ENCODE results near the gene NTRK1. TPM values are rescaled to one million over a fixed set of nuclear protein-coding genes. Genes with fewer than 3 reads are reported as not detected.
A peak's percentile ranks its signal among the peaks of the same experiment; 100 is the strongest.
"Not testable (repeated sequence)": the region's sequence is repeated elsewhere in the genome, so short reads cannot be mapped to it uniquely, and the experiment has no call there.

NTRK1 gene
- total RNA-seq, 4 donors from 2014 or later = 0.11 to 1.2 (median 0.63) TPM

GRCh38 chr1:156925154-156926010, 64.7 kb downstream of the NTRK1 start:
- Histone ChIP-seq H3K27ac (no peak overlapping the region), H3K4me1 (peaks cover 19 to 31% of the 10 kb centered on the region in 2 donors), H3K27me3 (peaks cover 16% of the 10 kb centered on the region), H3K4me3 (replicated peaks in 1 of 3) (no peak overlapping the region), H3K9me3 (no peaks in the 10 kb centered on the region), H3K36me3 (no peaks in the 10 kb centered on the region)
- 88 to 95% methylated on average over 5 of the region's 5 CpGs for WGBS, 2 donors
- TF ChIP-seq CTCF (IDR thresholded peaks at IDR 0.05) (no peak), POLR2A (IDR thresholded peaks at IDR 0.05) (no peak)
- DNase-seq = no peak
- intact Hi-C loops (cut with DNase I) = loop anchor here (2.0 to 10.0 kb wide), 3 partner anchors 35 to 149 kb away; no protein-coding TSS in a partner anchor

- DNase-seq = peak; percentile 94
- no peaks in the 10 kb centered on the region for H3K9me3 ChIP-seq
- TF ChIP-seq CTCF (IDR thresholded peaks at IDR 0.05) = no peak
- no peak for TF ChIP-seq POLR2A (IDR thresholded peaks at IDR 0.05)
- 19 to 20% methylated on average over 3 of the region's 3 CpGs for WGBS, 2 donors
- H3K36me3 ChIP-seq = no peaks in the 10 kb centered on the region
- intact Hi-C loops (cut with DNase I) = loop anchor here (5.0 to 10.0 kb wide), 2 partner anchors 89 to 149 kb away; no protein-coding TSS in a partner anchor
- H3K27ac ChIP-seq = no peak overlapping the region
- H3K27me3 ChIP-seq = peaks cover 16% of the 10 kb centered on the region
- H3K4me1 ChIP-seq = peaks cover 16 to 27% of the 10 kb centered on the region in 2 donors
- H3K4me3 ChIP-seq (replicated peaks in 1 of 3) = no peak overlapping the region
These were observed 65.5 kb downstream of the NTRK1 start for GRCh38 chr1:156926175-156926574.

GRCh38 chr1:156926695-156927094, 66.0 kb downstream of the NTRK1 start:
- 68 to 70% methylated on average over 6 of the region's 6 CpGs for WGBS, 2 donors
- H3K4me3 ChIP-seq (replicated peaks in 1 of 3); H3K36me3 ChIP-seq; DNase-seq; H3K27ac ChIP-seq; H3K9me3 ChIP-seq: not testable (repeated sequence)
- H3K27me3 ChIP-seq = peaks cover 16% of the 10 kb centered on the region
- H3K4me1 ChIP-seq = peaks cover 16 to 27% of the 10 kb centered on the region in 2 donors
- intact Hi-C loops (cut with DNase I) = loop anchor here (5.0 to 10.0 kb wide), 2 partner anchors 89 to 148 kb away; no protein-coding TSS in a partner anchor

- Histone ChIP-seq H3K4me1 (peaks cover 16 to 27% of the 10 kb centered on the region in 2 donors), H3K27ac (no peak overlapping the region), H3K4me3 (replicated peaks in 1 of 3) (peak overlapping the region in 1 of 3 donors; percentile 27), H3K36me3 (no peaks in the 10 kb centered on the region), H3K27me3 (peaks cover 16% of the 10 kb centered on the region), H3K9me3 (no peaks in the 10 kb centered on the region)
- TF ChIP-seq CTCF (IDR thresholded peaks at IDR 0.05) (peak; percentile 16 to 72 (median 63)), POLR2A (IDR thresholded peaks at IDR 0.05) (no peak)
- DNase-seq = peak; percentile 73 to 75
- 15% methylated on average over 21 to 39 of the region's 64 CpGs for WGBS, 2 donors
- intact Hi-C loops (cut with DNase I) = loop anchor here (5.0 to 10.0 kb wide), 2 partner anchors 90 to 147 kb away; no protein-coding TSS in a partner anchor
These were observed 66.8 kb downstream of the NTRK1 start for GRCh38 chr1:156927215-156928042.

- intact Hi-C loops (cut with DNase I) = loop anchor here (5.0 to 10.0 kb wide), 2 partner anchors 91 to 147 kb away; no protein-coding TSS in a partner anchor
- H3K36me3 ChIP-seq = no peaks in the 10 kb centered on the region
- H3K4me1 ChIP-seq = peaks cover 16 to 26% of the 10 kb centered on the region in 2 donors
- no peak overlapping the region for H3K4me3 ChIP-seq (replicated peaks in 1 of 3)
- peaks cover 14% of the 10 kb centered on the region for H3K27me3 ChIP-seq
- TF ChIP-seq POLR2A (IDR thresholded peaks at IDR 0.05) = no peak
- no peak for TF ChIP-seq CTCF (IDR thresholded peaks at IDR 0.05)
- DNase-seq = no peak
- no peak overlapping the region for H3K27ac ChIP-seq
- WGBS, 2 donors = 19 to 22% methylated on average over 4 of the region's 4 CpGs
- no peaks in the 10 kb centered on the region for H3K9me3 ChIP-seq
These were observed 67.5 kb downstream of the NTRK1 start for GRCh38 chr1:156928043-156928602.

All from thyroid gland (tissue), 4 donors.